Glomerular visceral epithelial cell (primary cell): ENCODE results near the gene STK36.

Experiments used
- DNase-seq: peaks from one replicate; pipeline ENCODE4 v3.0.0-alpha.2; 2016; ENCODE audit errors: extremely low spot score

The STK36 gene

GRCh38 chr2:218719457-218719856, 47.6 kb downstream of the STK36 start:
- no peak for DNase-seq

GRCh38 chr2:218720048-218721041, 48.5 kb downstream of the STK36 start:
- DNase-seq, result no peak

DNA sequence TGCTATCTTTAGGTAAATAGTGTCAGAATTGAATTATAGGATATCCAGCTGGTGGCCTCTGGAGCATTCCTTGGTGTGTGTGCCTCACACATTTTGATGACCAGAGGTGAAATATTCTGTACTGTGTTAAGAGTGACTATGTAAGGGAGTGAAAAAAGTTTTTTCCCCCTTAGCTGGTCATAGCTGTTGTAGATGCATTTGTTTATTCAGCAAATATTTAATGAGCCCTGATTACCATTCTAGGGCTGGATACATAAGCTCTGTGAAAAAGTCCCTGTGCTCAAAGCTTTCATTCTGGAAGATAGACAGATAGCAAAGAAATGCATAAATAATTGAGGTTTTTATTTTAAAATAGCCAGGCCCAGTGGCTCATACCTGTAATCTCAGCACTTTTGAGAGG, 49.6 kb downstream of the STK36 start:
- DNase-seq, result no peak

- no peak for DNase-seq
These were observed 50.0 kb downstream of the STK36 start for GRCh38 chr2:218721934-218722333.

GRCh38 chr2:218722419-218722818, 50.5 kb downstream of the STK36 start:
- no peak for DNase-seq

- no peak for DNase-seq
These were observed 51.2 kb downstream of the STK36 start for GRCh38 chr2:218722876-218723785.

DNA sequence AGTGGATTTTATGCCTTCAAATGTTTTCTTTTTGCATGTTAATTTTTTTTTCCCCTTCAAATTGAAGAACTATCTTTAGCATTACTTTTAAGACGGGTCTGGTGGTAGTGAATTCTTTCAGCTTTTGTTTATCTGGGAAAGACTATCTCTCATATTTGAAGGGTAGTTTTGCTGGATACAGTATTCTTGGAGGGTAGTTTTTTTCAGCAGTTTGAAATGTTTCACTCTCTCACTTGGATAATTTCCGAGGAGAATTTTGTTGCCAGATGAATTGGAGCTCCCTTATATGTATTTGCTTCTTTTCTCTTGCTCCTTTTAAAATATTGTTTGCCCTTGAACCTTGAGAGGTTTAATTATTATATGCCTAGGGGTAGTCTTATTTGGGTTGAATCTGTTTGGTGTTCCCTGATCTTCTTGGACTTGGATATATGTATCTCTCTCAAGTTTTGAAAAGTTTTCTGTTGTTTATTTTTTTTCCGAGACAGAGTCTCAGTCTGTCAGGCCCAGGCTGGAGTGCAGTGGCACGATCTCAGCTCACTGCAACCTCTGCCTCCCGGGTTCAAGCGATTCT, 54.2 kb downstream of the STK36 start:
- no peak for DNase-seq

DNA sequence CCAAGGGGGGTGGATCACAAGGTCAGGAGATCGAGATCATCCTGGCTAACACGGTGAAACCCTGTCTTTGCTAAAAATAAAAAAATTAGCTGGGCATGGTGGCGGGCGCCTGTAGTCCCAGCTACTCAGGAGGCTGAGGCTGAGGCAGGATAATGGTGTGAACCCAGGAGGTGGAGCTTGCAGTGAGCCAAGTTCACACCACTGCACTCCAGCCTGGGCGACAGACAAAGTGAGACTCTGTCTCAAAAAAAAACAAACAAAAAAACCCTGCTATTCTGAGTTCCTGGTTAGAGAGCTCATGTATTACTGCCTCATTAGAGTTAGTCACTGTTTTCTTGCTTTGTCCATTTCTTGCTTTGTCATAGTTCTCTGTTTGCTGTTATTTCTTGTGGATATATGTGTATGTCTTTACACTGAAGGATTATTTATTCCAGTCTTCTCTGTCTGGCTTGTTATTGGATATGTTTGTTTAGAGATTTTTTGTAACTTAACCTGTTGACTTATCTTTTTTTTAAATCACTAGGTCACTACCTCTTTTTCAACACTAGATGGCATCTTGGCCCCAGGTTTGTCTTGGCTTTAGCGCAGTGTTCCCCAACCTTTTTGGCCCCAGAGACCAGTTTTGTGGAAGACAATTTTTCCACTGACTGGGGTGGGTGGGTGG, 55.7 kb downstream of the STK36 start:
- DNase-seq, result no peak

DNA sequence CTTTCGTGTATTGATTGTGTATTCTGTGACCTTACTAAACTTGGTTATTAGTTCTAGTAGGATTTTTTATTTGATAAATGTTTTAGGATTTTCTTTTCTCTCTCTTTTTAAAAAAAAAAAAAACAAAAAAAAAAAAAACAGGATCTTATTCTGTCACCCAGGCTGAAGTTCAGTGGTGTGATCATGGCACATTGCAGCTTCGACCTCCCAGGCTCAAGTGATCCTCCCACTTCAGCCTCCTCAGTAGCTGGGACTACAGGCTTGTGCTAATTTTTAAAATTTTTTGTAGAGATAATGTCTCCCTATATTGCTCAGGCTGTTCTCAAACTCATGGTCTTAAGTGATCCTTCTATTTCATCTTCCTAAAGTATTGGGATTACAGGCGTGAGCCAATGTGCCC, 57.8 kb downstream of the STK36 start:
- DNase-seq, result no peak

GRCh38 chr2:218732052-218732760, 60.3 kb downstream of the STK36 start:
- DNase-seq, result no peak

- DNase-seq, result no peak
These were observed 60.9 kb downstream of the STK36 start for GRCh38 chr2:218732761-218733158.

GRCh38 chr2:218733171-218734021, 61.5 kb downstream of the STK36 start:
- peak; percentile 64 for DNase-seq

DNA sequence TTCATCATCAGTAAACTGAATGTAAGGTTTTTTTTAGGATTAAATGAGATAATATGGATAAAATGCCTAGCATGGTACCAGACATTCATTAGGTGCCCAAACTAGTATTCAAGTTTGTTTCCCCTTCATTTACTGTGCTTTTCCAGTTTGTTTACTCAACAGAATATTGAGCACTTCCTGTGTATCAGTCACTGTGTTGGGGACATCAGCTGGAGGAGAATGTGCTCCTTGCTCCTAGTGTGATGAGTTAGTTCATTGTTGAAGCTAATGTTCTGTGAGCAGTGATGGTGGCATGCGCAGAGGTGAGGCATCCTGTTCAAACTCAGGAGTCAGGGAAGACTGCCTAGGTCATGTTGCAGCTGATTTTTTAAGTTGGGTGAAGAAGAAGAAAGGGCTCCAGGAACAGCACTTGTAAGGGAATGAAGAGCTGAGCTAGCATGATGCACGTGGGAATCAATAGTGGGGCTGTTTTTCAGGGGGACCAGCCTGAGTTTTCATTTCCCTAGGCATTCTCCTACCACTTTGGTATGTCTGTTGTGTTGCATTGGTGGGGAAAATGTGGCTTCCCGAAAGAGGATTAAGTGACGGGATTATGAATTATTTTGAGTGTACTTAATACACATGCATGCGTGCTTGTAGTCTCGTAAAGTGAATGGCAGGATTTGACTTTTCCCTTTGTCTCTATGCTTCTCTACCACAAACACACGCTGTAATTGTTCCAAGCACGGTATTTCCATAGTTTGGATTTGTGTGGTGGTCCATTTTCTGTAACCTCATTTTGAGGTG, 62.5 kb downstream of the STK36 start:
- no peak for DNase-seq

GRCh38 chr2:218736531-218736930, 64.6 kb downstream of the STK36 start:
- no peak for DNase-seq

DNA sequence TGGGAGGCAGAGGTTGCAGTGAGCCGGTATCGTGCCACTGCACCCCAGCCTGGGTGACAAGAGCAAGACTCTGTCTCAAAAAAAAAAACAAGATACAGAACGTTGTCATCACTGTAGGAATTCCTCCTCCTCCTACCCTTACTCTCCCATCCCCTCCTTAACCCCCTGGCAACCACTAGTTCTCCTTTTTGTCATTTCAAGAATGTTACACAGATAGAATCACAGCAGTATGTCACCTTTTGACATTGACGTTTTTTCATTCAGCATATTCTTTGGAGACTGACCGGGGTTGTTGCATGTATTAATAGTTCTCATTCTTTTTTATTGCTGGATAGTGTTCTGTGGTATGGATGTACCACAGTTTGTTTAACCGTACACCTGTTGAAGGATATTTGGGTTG, 71.2 kb downstream of the STK36 start:
- DNase-seq, result no peak

GRCh38 chr2:218744615-218745014, 72.7 kb downstream of the STK36 start:
- DNase-seq, result no peak

DNA sequence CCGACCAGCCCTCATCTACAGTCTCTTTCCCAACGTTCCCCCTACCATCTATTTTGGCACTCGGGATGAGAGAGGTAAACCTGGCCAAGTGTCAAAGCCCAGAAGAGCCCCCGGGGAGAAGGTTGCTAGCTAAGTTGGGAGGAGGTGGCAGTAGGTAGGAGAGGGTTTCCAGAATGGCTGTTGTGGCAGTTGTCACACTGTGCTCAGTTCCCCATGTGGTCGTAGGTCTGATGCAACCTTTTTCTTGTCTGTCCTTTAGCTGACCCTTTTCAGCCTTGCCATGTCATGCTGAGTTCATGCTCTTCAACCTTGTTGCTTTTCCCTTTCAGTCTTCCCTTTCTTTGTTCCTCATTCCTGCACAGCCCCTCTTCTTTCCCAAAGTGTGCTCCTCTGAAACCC, 73.3 kb downstream of the STK36 start:
- no peak for DNase-seq

- DNase-seq, result no peak
These were observed 73.9 kb downstream of the STK36 start for GRCh38 chr2:218745559-218746469.
